Karpas-422 (cell line): ENCODE results near the gene TNFRSF11A. TPM values are rescaled to one million over a fixed set of nuclear protein-coding genes. Genes with fewer than 3 reads are reported as not detected.

Experiments used
- DNase-seq: peaks from one replicate; pipeline ENCODE4 v3.0.0-alpha.2; 2015
- H2AFZ ChIP-seq: fragments of 200-600 bp; sonication (generic); 2 replicates; pipeline ENCODE4 v1.6.1; 2014; ENCODE audit warnings: antibody characterized with exemption, low read length, mixed read lengths
- H3K27ac ChIP-seq: fragments of 200-600 bp; sonication (generic); 2 replicates; pipeline ENCODE4 v1.5.1; 2014; ENCODE audit warnings: mild to moderate bottlenecking, low read length, moderate library complexity
- H3K27me3 ChIP-seq: fragments of 200-600 bp; sonication (generic); 2 replicates; pipeline ENCODE4 v1.6.1; 2014; ENCODE audit warnings: low read length, mixed read lengths
- H3K36me3 ChIP-seq: fragments of 200-600 bp; sonication (generic); 2 replicates; pipeline ENCODE4 v1.6.1; 2014; ENCODE audit warnings: low read length, mixed read lengths; ENCODE audit not compliant: insufficient read depth
- H3K4me1 ChIP-seq: fragments of 200-600 bp; sonication (generic); 2 replicates; pipeline ENCODE4 v1.6.1; 2014; ENCODE audit warnings: mild to moderate bottlenecking, low read length, mixed read lengths
- H3K4me2 ChIP-seq: fragments of 200-600 bp; sonication (generic); 2 replicates; pipeline ENCODE4 v1.6.1; 2014; ENCODE audit warnings: low read length, low read depth, mild to moderate bottlenecking; ENCODE audit not compliant: poor library complexity, severe bottlenecking
- H3K4me3 ChIP-seq: fragments of 200-600 bp; sonication (generic); 2 replicates; pipeline ENCODE4 v1.5.1; 2014; ENCODE audit warnings: mild to moderate bottlenecking, antibody characterized with exemption, low read length, mixed read lengths
- H3K79me2 ChIP-seq: fragments of 200-600 bp; sonication (generic); 2 replicates; pipeline ENCODE4 v1.6.1; 2014; ENCODE audit warnings: mild to moderate bottlenecking, low read length, mixed read lengths
- H3K9ac ChIP-seq: fragments of 200-600 bp; sonication (generic); 2 replicates; pipeline ENCODE4 v1.6.0; 2014; ENCODE audit warnings: low read length
- H3K9me2 ChIP-seq: fragments of 200-600 bp; sonication (generic), shearing (Covaris generic); replicated peaks from 2 replicates; pipeline ENCODE4 v1.6.0; 2014; ENCODE audit warnings: mild to moderate bottlenecking, low read length, moderate library complexity; ENCODE audit not compliant: insufficient read depth
- H3K9me3 ChIP-seq: fragments of 300-700, 200-600 bp; sonication (generic); 2 replicates; pipeline ENCODE4 v1.6.1; 2014; ENCODE audit warnings: low read length, mixed read lengths
- H4K20me1 ChIP-seq: fragments of 200-600 bp; sonication (generic); 2 replicates; pipeline ENCODE4 v1.6.1; 2014; ENCODE audit warnings: mild to moderate bottlenecking, antibody characterized with exemption, low read length, low read depth; ENCODE audit not compliant: insufficient read depth
- total RNA-seq: library from RNA; depleted of rRNA; stranded (reverse); fragments of >200 nt; shearing (Covaris generic); gene quantifications from 2 replicates; pipeline ENCODE4 v1.2.3, GENCODE V29; 2014; ENCODE audit warnings: low replicate concordance

The TNFRSF11A gene
- total RNA-seq, 1 experiment from 2014 or later, result 1.0 TPM

DNA sequence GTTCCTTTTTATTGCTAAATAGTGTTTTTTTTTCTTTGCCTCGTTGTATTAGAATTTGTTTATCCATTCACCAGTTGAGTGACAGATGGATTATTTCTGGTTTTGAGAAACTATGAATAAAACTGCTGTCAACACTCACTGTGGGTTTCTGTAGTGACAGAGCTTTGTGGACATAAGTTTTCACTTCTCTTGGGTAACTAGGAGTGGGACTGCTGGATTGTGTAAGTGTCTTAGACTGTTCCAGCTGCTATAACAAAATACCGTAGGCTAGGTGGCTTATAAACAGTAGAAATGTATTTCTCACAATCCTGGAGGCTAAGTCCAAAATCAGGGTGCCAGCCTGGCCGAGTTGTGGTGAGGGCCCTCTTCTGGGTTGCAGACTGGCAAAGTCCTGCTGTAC lies 71.9 kb downstream of the TNFRSF11A start:
- no peak overlapping the region for H3K27ac ChIP-seq
- no peak overlapping the region for H2AFZ ChIP-seq
- H3K4me2 ChIP-seq, result no peak overlapping the region
- no peaks in the 10 kb centered on the region for H3K9me2 ChIP-seq
- peaks cover 21% of the 10 kb centered on the region for H3K4me1 ChIP-seq
- no peaks in the 10 kb centered on the region for H4K20me1 ChIP-seq
- H3K27me3 ChIP-seq, result no peaks in the 10 kb centered on the region
- no peak overlapping the region for H3K9ac ChIP-seq
- H3K36me3 ChIP-seq, result no peaks in the 10 kb centered on the region
- no peak overlapping the region for H3K4me3 ChIP-seq
- H3K79me2 ChIP-seq, result no peaks in the 10 kb centered on the region
- H3K9me3 ChIP-seq, result no peaks in the 10 kb centered on the region
- DNase-seq, result no peak

- Histone ChIP-seq H3K27me3 (no peaks in the 10 kb centered on the region), H2AFZ (no peak overlapping the region), H3K36me3 (no peaks in the 10 kb centered on the region), H3K9me3 (no peaks in the 10 kb centered on the region), H3K79me2 (no peaks in the 10 kb centered on the region), H3K9me2 (no peaks in the 10 kb centered on the region), H3K4me1 (peaks cover 21% of the 10 kb centered on the region), H3K9ac (no peak overlapping the region), H3K4me2 (no peak overlapping the region), H4K20me1 (no peaks in the 10 kb centered on the region), H3K27ac (no peak overlapping the region), H3K4me3 (no peak overlapping the region)
- no peak for DNase-seq
Observed at GRCh38 chr18:62398291-62398690, 73.2 kb downstream of the TNFRSF11A start.

DNA sequence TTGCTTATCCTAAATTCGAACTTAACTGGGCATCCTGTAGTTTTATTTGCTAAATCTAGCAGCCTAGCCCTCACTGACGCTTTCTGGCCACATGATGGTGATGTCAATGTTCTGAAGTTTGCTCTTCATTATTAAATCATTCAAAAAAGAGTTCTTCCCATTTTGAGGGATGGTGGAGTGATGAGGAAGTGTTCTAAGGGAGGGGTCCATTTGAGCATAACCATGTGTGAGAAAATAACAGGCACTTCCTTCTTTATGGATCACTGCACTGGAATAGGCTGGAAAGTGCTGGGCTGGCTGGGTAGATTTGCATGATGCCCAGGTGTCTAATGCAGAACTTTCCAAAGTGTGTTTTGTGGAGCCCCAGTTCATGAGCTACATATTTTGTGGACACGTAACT lies 74.2 kb downstream of the TNFRSF11A start:
- no peaks in the 10 kb centered on the region for H3K79me2 ChIP-seq
- no peak overlapping the region for H3K9ac ChIP-seq
- H3K4me1 ChIP-seq, result peaks cover 21% of the 10 kb centered on the region
- no peak for DNase-seq
- no peaks in the 10 kb centered on the region for H4K20me1 ChIP-seq
- H3K27ac ChIP-seq, result no peak overlapping the region
- no peaks in the 10 kb centered on the region for H3K9me3 ChIP-seq
- H3K4me3 ChIP-seq, result no peak overlapping the region
- no peaks in the 10 kb centered on the region for H3K27me3 ChIP-seq
- H3K4me2 ChIP-seq, result peak overlapping the region; percentile 43
- no peak overlapping the region for H2AFZ ChIP-seq
- no peaks in the 10 kb centered on the region for H3K36me3 ChIP-seq
- no peaks in the 10 kb centered on the region for H3K9me2 ChIP-seq

GRCh38 chr18:62399781-62400308 lies 74.7 kb downstream of the TNFRSF11A start:
- Histone ChIP-seq H3K36me3 (no peaks in the 10 kb centered on the region), H3K9me2 (no peaks in the 10 kb centered on the region), H3K27ac (no peak overlapping the region), H3K9ac (no peak overlapping the region), H3K4me3 (no peak overlapping the region), H2AFZ (0 out of 2 replicates have a peak overlapping the region, but pooled peaks have one; percentile 8), H3K79me2 (no peaks in the 10 kb centered on the region), H4K20me1 (no peaks in the 10 kb centered on the region), H3K4me2 (peak overlapping the region; percentile 43), H3K9me3 (no peaks in the 10 kb centered on the region), H3K27me3 (no peaks in the 10 kb centered on the region), H3K4me1 (peaks cover 21% of the 10 kb centered on the region)
- DNase-seq, result no peak

GRCh38 chr18:62400916-62401315 lies 75.8 kb downstream of the TNFRSF11A start:
- Histone ChIP-seq H3K9me3 (no peaks in the 10 kb centered on the region), H3K36me3 (no peaks in the 10 kb centered on the region), H2AFZ (no peak overlapping the region), H3K9ac (no peak overlapping the region), H3K9me2 (no peaks in the 10 kb centered on the region), H3K79me2 (no peaks in the 10 kb centered on the region), H3K4me1 (peaks cover 20% of the 10 kb centered on the region), H3K4me3 (no peak overlapping the region), H3K4me2 (no peak overlapping the region), H3K27ac (no peak overlapping the region), H4K20me1 (no peaks in the 10 kb centered on the region), H3K27me3 (no peaks in the 10 kb centered on the region)
- no peak for DNase-seq

GRCh38 chr18:62402342-62402948 lies 77.3 kb downstream of the TNFRSF11A start:
- Histone ChIP-seq H3K4me1 (peaks cover 12% of the 10 kb centered on the region), H3K9me3 (no peaks in the 10 kb centered on the region), H3K4me3 (no peak overlapping the region), H3K27me3 (no peaks in the 10 kb centered on the region), H4K20me1 (no peaks in the 10 kb centered on the region), H3K9ac (no peak overlapping the region), H3K4me2 (no peak overlapping the region), H3K36me3 (no peaks in the 10 kb centered on the region), H3K79me2 (no peaks in the 10 kb centered on the region), H3K9me2 (no peaks in the 10 kb centered on the region), H3K27ac (no peak overlapping the region), H2AFZ (no peak overlapping the region)
- no peak for DNase-seq

GRCh38 chr18:62403120-62403519 lies 78.0 kb downstream of the TNFRSF11A start:
- Histone ChIP-seq H3K27me3 (no peaks in the 10 kb centered on the region), H3K4me2 (no peak overlapping the region)

DNA sequence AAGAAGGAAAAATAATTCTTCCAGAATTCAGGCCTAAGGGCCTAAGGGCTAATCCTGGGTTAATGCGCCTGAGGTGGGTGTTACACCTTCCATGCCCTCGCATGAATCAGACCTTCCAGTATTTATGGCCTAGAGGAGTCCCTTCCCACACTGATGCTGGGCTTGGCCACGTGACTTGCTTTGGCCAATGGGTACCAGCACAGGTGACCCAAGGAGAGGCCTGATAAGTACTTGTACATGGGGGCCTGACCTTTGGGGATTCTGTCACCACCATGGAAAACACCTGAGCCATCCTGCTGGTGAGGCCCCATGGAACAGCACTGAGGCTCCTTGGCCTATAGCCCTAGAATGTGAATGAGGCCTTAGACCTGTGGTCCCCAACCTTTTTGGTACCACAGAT lies 79.8 kb downstream of the TNFRSF11A start:
- no peak overlapping the region for H3K9ac ChIP-seq
- H3K9me3 ChIP-seq, result no peaks in the 10 kb centered on the region
- H3K4me3 ChIP-seq, result no peak overlapping the region
- no peaks in the 10 kb centered on the region for H4K20me1 ChIP-seq
- H3K79me2 ChIP-seq, result no peaks in the 10 kb centered on the region
- no peak overlapping the region for H2AFZ ChIP-seq
- H3K4me1 ChIP-seq, result peaks cover 3% of the 10 kb centered on the region
- no peak overlapping the region for H3K4me2 ChIP-seq
- no peaks in the 10 kb centered on the region for H3K36me3 ChIP-seq
- no peak for DNase-seq
- no peaks in the 10 kb centered on the region for H3K9me2 ChIP-seq
- H3K27ac ChIP-seq, result no peak overlapping the region
- no peaks in the 10 kb centered on the region for H3K27me3 ChIP-seq

More at GRCh38 chr18:62403120-62403519, 78.0 kb downstream of the TNFRSF11A start:
- H3K36me3 ChIP-seq, result no peaks in the 10 kb centered on the region
- no peak overlapping the region for H3K9ac ChIP-seq
- no peaks in the 10 kb centered on the region for H3K9me2 ChIP-seq
- H3K4me3 ChIP-seq, result no peak overlapping the region
- no peaks in the 10 kb centered on the region for H4K20me1 ChIP-seq
- no peaks in the 10 kb centered on the region for H3K9me3 ChIP-seq
- H2AFZ ChIP-seq, result no peak overlapping the region
- DNase-seq, result no peak
- no peaks in the 10 kb centered on the region for H3K79me2 ChIP-seq
- peaks cover 12% of the 10 kb centered on the region for H3K4me1 ChIP-seq
- H3K27ac ChIP-seq, result no peak overlapping the region
